Measurements from ENCODE around the gene AGMAT.
"Not testable (repeated sequence)": the region's sequence is repeated elsewhere in the genome, so short reads cannot be mapped to it uniquely, and the experiment has no call there.

Gene AGMAT

DNA sequence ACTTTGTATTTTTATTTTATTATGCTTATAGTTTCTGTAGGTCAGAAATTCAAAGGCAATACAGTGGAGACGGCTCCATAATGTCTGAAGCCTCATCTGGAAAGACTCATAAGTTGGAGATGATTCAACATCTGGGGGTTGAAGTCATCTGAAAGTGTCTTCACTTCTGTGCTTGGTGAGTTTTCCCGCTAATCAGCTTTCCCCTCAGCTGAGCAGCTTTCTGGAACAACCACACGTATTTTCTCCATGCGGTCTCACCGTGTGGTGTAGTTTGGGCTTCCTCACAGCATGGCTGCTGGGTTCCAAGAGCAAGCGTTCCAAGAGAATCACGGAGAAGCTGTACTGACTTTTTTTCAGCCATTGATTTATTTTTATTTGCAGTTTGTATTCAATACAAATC, 24.8 kb upstream of the AGMAT start:
- no peak for DNase-seq

DNA sequence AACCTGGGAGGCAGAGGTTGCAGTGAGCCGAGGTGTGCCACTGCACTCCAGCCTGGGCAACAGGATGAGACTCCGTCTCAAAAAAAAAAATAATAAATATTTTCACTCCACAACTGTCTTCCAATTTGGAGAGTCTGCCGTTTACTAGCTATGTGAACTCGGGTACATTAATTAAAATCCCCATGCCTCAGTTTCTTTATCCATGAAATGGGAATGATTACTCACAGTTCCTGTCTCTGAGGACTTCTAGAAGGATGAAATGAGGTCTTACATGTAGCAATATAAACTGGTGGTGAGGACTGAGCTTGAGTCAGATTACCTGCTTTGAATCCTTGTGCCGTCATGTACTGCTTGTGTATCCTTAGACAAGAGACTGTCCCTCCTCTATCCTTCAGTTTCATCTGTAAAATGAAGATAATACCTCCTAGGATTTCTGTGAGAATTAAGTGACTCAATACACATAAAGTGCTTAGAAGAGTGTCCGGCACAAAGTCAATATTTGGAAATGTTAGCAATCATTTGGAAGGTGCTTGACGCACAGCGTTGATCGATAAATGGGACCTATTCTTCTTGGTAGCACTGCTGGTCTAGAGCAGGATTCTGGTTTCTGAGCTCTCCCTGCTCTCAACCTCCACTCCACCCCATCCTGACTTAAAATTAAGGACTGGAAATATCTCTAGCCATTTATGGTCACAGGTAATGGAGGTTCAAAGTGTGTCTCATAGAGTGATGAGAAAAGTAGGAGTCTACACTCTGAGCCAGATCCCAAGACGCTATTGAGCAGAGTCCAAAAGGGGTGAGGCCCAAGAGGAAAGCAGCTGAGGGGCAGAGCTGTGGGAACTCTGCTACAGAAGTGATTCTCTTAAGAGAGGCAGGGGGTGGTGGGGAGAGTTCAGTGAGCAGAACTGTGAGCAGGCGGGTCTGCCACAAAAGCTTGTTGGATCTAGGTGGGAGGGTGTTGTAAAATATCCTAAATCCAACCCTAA, 20.8 kb upstream of the AGMAT start:
- DNase-seq: no peak

DNA sequence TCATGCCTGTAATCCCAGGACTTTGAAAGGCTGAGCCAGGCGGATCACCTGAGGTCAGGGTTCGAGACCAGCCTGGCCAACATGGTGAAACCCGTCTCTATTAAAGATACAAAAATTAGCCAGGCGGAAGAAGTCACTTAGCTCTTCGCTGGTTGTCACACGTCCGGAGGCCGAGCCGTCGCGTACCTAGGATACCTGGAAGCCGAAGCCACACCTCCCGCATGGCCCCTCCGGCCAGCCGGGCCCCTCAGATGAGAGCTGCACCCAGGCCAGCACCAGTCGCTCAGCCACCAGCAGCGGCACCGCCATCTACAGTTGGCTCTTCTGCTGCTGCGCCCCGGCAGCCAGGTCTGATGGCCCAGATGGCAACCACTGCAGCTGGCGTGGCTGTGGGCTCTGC, 19.5 kb upstream of the AGMAT start:
- not testable (repeated sequence) for DNase-seq

DNA sequence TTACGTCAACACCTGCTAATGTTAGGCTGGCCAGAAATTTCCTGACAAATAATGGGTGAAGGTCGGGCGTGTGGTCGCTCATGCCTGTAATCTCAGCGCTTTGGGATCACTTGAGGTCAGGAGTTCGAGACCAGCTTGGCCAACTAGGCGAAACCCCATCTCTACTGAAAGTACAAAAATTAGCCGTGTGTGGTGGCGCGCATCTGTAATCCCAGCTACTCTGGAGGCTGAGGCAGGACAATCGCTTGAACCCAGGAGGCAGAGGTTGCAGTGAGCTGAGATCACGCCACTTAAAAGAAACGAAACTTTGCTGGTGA, 19.1 kb upstream of the AGMAT start:
- DNase-seq: not testable (repeated sequence)

DNA sequence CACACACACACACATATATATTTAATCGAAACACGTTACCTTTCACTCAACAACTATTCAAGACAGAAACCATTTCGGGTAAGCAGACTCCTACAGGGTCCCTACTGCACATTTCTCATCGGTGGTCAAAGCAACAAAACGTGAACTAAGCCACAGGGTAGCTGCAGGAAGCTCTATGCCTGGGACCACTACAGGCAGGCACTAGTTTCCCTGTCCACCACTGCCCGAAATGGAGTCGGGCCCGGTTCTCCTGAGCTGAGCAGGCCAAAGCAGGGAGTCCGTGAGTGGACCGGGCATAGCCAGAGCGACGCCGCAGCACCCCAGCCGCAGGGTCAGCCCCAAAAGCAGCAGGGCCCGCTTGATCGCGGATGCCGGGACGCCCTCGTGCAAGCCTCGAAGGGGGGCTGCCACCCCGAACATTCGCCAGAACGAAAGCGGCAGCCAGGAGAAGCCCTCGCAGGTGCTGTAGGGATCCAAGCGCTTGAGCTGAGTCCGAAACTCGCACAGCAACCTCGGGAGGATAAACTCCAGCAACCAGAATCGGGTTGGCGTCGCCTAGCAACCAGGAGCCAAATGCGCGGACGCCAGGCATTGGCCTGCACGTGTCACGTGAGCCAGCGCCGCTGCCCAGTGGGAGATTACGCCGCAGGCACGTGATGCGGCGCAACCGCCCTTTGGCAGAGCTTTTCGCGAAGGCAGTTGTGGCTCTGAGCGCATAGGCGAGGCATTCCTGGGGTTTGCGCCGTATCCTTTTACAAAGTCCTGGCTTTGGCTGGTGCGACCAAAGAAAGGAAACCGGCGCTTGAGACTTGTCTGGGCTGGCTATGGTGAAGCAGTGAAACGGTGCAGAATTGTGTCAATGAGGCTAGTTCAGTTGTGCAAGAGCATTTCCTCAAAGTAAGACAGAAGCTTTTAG, 18.5 kb upstream of the AGMAT start:
- DNase-seq: peak; percentile 87

DNA sequence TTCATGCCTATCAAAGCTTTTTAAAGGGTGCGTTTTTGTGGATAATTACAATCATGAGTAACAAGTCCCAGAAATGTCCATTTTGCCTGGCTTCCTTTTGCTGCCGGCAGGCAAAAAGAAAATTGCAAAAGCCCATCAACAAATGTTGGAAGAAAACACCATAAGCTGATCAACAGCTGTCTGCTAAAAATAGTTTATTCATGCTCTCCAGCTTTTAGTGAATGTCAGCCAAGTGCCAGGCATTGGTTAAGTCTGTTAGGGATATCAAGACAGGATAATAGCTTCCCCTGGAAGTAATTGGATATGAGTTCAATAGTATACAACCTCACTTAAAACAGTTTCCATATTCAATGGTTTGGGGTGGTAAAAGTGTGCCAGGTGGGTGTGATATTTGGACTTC, 13.6 kb upstream of the AGMAT start:
- DNase-seq: no peak

DNA sequence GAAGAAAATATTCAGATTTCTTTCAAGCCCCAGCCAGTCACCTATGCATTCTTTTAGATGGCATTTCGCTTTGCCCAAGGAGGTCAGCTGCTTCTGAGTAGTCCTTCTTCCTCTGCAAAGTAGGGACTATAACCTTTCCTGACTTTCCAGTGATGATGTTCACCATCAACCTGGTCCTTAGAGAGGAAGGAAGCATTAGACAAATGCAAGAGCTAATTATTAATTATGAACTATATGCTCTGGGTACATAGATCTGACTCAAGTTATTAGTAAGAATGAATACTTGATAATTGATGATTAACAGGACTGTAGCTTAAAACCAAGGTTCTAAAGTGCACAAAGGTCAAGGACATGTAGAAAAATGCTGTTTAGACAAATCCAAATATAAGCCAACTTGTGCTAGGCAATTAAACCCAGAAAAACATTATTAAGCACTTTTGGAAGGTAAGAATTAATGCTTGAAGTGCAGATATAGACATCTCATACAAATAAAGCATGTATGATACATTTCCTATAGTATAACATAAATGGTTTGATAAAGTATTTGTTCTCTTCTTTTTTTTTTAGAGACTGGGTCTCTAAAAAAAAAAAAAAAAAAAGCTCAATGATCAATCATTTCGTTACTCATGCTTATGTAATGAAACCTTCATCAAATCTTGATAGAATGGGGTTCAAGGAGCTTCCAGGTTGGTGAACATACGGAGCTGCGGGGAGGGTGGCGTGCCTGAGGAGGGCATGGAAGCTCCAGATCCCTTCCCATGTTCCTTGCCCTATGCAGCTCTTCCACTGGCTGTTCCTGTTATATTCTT, 11.2 kb upstream of the AGMAT start:
- no peak for DNase-seq

DNA sequence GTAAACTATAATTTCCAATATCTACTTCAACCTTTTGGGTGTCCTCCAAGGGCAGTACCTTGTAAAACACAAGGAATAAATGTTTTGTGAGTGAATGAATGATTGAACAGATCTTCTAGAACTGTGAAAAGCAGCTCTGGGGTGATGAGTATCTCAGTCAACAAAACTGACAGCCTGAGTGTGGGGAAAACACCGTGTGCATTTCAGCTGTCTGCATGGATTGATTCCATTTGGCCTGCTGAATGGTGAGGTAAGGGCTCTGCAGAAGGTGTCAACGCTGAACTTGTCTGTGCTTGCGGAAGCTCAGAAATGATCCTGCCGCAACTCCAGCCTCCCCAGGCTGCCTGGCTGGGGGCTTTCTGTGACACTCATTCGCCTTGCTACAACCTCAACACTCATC, 7.4 kb upstream of the AGMAT start:
- no peak for DNase-seq

DNA sequence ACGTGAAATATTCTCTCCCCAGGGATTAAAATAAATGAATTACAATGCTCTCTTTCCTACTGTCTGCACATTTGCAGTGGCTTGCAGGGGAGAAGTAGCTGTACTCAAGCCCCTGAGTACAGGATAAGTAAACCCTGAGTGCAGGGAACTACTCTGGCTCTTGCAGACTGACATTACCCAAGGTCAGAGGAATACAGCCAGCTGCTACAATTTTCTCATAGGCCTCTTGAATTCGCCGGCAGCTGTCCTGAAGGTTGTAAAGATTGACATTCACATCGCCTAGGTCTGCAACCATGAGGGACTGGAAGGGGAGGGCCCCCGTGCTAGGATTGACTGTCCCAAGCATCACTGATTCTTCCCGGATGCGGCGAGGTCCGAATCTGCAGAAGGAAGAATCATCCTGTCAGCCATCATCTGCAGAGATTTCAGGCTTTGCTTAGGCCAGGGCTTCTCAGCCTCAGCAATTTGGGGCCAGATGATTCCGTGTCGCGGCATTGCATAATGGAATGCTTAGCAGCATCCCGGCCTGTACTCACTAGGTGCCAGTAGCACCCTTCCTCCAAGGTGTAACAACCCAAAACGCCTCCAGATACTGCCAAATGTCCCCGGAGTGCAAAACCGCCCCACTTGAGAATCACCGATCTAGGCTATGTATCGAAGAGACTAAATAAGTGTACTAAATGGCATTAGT, 1.7 kb downstream of the AGMAT start:
- DNase-seq: no peak

DNA sequence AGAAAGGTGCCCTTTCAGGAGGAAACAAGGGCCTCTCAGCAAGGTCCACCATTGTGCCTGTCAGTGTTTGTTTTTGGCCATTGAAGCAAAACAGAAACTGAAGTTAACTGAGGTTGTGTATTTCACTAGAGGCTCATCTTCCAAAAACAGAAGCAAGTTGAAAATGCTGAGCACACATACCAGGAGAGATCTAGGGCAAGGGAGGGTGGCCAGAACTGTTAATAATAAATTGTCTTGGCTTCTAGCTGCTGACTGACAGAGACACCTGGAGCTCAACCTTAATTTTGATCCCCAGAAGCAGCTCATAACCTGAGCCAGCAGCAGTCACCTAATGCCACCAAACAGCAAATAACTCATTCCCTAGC, 5.2 kb downstream of the AGMAT start:
- DNase-seq: no peak

DNA sequence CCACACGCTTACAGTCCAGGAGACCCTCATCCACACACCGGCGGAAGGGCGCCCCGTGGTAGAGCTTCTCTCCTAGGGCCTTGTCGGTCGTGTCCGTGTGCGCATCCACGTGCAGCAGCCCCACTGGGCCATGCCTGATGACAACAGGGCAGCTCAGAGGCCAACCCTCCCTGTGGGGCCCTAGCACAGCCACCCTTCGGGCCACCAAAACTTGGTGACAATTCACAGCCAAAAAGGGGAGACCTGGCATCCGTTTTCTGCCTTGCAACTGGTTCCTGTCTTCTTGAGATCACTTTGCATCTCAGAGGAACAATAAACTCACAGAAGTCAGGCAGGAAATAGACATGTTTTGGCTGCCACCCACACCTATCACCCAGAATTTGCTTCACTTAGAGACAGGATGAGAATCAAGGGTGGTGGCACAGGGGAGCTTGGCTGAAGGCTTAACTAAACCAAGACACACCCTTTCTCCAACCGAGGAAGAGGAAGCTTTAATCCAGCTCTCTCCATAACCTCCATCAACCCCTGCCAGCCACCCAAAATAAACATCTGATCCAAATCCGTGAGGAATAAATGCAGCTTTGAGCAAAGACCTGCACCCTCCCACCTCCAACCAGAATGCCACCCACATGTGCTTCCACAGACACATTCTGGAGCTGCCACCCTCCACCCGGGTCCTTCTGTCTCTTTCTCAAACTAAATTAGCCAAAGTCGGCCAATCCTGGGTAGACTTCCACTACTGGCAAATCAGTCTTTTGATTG, 5.7 kb downstream of the AGMAT start:
- no peak for DNase-seq

DNA sequence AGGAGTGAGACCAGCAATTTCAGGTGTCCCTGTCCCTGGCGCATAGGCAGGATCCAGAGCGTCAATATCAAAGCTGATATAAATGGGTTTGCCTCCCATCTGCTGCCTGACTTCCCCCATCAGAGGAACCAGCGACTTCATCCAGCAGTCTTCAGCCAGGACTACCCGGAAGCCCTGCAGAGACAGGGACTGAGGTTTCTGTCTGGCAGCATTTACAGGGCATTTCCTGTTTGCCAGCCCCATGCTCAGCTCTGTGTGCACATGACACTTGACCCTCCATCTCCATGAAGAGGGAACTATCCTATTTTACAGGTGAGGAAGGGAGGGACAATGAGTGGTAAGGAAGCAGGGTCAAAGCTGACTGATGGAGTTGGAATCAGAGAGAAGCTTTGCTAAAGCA, 7.2 kb downstream of the AGMAT start:
- no peak for DNase-seq

DNA sequence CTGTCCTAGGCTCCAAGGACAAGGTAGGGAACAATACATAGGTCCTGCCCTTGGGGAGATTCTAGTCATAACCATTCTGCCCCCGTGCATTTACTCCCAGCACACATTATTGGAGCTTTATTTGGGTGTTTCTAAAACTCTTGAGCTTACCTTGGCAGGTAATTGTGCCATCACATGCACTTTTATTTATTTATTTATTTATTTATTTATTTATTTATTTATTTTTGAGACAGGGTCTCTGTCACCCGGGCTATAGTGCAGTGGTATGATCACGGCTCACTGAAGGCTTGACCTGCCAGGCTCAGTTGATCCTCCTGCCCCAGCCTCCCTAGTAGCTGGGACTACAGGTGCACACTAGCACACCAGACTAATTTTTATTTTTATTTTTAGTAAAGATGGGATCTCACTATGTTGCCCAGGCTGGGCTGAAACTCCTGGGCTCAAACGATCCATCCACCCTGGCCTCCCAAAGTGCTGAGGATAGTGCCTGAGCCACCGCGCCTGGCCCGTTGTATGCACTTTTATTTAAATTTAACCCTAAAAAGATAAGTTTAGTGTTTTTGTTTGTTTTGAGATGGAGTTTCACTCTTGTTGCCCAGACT, 9.2 kb downstream of the AGMAT start:
- DNase-seq: no peak

DNA sequence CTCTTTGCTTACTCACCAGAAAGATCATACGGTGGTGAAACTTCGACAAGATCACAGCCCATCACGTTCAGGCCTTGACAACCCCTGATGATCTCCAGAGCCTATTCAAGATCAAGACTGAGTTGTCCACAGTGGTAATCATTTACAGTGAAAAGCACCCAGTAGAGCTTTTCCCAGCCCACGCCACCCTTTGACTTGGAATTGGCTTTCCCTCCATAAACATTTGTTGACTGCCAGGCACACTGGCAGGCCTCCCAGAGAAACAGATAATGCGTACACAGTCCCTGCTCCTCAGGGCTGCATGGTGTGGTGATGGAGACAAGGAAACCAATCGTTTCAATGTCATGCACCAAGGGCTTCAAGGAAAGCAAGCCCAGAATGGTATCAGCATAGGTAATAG, 10.1 kb downstream of the AGMAT start:
- DNase-seq: no peak

DNA sequence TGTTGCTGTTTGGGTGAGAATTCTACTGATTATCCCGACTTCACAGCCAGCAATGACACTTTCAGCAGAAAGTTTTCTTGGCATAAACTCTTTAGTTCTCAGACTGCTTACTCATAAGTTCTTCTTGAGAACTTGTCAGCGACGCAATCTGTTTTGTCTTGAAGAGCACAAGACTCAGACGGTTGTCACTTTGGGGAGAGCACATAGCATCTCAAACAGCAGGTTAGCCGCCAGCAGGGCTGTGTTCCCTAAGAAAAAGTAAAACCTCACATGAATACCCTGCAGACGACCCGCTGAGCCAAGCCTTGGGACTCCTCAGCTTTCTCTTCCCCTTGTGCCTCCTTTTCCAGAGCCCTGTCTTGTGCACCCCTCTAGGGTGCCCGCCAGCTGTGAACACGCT, 11.4 kb downstream of the AGMAT start:
- no peak for DNase-seq

DNA sequence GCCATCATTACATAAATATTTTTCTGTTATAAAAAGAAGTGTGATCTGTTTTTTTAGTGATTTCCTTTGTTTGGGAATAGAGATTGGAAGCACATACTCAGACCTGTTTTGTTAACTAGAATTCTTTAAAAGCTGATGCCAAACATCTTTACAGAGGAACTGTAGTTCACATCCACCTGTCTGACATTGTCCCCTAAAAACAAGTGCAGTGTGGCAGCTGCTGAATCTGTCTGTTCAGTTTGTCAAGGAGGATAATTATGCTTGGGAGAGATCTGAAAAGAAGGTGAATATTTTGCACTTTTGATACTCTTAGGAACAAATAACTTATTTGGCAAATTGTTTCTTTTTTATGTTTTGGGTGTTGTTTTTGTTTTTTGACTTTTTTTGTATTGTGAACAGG, 13.6 kb downstream of the AGMAT start:
- no peak for DNase-seq

DNA sequence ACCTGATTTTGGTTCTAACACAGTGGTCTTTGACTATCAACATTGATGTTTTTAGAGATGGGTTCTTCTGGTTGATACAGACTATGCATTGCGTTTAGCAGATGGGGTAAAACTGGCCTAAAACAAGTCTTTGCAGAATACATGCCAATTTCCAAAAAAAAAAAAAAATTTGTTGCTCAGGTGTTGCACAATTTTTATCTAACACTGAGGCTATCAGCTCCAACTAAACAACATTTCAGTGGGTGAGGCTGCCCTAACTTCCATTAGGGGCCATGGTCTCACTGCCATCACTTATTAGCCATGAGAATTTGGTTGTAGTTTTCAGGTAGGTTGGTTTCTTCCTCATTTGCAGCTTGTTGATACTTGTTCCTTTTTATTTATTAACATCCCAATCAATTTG, 14.0 kb downstream of the AGMAT start:
- no peak for DNase-seq

DNA sequence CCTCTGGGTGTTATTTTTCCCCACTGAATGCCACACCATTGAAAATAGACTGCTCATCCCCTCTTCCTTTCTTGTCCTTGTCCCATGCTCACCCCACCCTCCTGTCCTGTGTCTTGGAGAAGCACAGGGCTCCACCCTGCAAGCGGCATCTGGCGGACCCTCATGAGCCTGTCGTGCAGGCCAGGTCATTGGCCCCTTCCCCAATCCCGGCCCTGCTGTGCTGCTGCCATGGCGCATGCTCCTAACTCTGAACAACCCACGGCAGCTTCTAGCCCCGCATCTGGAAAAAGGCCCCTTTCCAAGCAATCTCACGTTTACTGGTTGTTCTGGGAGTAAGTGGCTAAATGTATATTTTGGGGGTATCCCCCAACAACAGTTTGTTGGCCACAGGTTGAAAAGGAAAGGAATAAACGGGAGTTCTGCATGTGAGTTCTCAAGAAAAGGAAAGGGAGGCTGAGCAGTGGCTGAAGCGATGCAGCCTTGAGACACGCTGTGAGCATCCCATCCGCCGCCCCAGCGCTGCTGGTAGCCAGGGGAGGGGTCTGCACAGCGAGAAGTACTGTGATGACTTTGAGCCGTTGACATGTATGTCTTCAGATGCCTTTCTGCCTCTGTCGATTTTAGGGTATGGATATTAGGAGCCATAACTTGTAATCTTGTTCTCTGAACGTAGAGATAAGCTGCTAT, 16.3 kb downstream of the AGMAT start:
- no peak for DNase-seq

DNA sequence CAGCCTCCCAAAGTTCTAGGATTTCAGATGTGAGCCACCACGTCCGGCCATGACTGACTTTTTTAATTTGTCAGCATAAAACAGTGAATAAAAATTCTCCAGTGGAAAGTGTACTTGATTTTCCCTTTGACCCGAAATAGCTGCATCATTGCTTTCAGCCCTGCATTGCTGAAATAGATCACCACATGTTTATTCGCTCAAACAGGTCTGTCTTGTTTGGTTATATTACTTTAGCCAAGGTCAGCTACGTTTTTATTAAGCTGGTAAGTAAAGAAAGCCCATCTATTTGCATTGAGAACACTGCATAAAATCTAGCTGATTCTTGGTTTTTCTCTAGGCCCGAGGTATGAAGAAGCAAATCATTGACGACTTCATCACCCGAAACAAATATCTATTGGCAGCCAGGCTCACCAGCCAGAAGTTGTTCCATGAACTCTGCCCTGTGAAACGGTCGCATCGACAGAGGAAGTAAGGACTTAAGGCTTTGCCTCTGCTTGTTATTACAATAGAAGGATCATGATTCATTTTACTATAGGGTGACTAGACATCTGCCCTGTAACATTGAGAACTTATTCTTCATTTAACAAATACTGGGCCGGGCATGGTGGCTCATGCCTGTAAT, 25.6 kb downstream of the AGMAT start:
- DNase-seq: no peak

DNA sequence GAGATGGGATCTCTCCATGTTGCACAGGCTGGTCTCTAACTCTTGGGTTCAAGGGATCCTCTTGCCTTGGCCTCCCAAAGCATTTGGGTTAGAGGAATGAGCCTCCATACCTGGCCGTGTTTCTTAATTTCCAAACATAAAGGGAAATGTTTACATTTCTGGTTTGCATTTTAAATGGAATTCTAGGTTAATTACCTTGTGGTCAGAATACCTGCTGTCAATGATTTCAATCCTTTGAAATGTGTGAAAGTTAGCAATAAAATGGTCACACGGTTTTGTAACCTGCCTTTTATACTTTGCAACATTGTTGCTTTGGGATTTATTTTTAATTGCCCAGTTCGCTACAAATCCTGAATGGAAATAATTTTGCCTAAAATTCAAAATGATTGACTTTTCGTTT, 26.3 kb downstream of the AGMAT start:
- DNase-seq: no peak

Data from stimulated activated CD4-positive, alpha-beta T cell treated with anti-CD3 and anti-CD28 coated beads, Interleukin-12 subunit alpha, Interleukin-12 subunit beta, amount 100 ng/mL, for 4 hours (primary cell).